ENCODE results near the gene PCYT1B.

DNA sequence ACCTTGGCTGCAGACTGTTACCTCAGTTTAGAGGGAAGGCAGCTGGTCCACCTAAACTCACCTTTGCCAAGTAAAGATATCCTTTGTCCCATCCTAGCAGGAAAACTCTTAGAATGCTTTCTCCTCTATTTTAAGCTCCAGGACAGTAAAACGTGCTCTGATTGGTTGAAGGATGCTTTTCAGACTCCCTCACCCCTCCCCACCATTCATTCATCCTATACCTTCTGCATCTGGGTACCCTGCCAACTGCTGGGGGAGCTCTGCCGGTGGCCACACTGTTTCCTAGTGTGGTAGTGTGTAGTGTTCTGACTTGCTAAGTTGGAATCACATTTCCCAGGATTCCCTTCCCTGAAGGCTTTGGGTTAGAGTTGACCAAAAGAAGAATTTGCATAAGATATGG lies 26.3 kb upstream of the PCYT1B start:
- TF ChIP-seq, protein P1, sequence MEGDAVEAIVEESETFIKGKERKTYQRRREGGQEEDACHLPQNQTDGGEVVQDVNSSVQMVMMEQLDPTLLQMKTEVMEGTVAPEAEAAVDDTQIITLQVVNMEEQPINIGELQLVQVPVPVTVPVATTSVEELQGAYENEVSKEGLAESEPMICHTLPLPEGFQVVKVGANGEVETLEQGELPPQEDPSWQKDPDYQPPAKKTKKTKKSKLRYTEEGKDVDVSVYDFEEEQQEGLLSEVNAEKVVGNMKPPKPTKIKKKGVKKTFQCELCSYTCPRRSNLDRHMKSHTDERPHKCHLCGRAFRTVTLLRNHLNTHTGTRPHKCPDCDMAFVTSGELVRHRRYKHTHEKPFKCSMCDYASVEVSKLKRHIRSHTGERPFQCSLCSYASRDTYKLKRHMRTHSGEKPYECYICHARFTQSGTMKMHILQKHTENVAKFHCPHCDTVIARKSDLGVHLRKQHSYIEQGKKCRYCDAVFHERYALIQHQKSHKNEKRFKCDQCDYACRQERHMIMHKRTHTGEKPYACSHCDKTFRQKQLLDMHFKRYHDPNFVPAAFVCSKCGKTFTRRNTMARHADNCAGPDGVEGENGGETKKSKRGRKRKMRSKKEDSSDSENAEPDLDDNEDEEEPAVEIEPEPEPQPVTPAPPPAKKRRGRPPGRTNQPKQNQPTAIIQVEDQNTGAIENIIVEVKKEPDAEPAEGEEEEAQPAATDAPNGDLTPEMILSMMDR (IDR thresholded peaks at IDR 0.05; ENCODE audit: borderline replicate concordance, extremely low read depth, low read length, poor library complexity, severe bottlenecking): no peak
- TF ChIP-seq EZH2 (IDR thresholded peaks at IDR 0.05; ENCODE audit: borderline replicate concordance, low read depth, low read length, severe bottlenecking): no peak

All from DND-41 (cell line).